HS-27A (cell line): ENCODE results near the gene LMBRD1.
"Not testable (repeated sequence)": the region's sequence is repeated elsewhere in the genome, so short reads cannot be mapped to it uniquely, and the experiment has no call there.

ENCODE experiments used
- DNase-seq: peaks from one replicate; pipeline ENCODE4 v3.0.0-alpha.2; 2012; ENCODE audit warnings: low read depth, missing footprints

LMBRD1 gene

DNA sequence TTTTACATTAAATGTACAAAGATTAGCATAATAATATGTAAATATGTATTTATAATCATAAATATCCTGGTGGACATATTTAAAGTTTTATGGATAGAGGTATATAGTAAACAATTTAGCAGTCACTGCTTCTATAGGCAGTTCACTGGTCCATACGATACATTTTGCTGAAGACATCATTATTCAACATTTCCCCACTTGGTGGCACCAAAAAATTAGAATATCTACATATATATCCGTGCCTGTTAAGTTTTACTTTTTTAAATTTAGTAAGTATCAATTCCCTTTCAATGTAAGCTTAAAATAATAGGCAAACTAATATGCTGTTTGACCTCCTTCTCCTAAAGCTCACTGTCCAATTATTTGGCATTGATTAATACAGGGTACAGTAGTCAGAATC, 64.2 kb downstream of the LMBRD1 start:
- DNase-seq: no peak

DNA sequence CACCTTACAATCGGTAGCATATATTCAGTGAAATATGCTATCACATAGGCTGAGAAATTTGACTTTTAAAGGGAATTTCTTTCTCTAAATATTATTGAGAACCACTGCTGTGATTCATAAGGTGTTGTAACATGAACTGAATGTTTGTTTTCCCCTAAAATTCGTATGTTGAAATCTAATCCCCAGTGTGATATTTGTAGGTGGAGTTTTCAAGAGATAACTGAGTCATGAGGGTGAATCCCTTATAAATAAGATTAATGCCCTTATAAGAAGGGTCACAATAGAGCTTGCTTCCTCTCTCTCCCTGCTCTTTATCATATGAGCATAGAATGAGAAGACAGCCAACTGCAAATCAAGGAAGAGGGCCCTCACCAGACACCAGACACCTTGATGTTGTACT, 64.8 kb downstream of the LMBRD1 start:
- no peak for DNase-seq

DNA sequence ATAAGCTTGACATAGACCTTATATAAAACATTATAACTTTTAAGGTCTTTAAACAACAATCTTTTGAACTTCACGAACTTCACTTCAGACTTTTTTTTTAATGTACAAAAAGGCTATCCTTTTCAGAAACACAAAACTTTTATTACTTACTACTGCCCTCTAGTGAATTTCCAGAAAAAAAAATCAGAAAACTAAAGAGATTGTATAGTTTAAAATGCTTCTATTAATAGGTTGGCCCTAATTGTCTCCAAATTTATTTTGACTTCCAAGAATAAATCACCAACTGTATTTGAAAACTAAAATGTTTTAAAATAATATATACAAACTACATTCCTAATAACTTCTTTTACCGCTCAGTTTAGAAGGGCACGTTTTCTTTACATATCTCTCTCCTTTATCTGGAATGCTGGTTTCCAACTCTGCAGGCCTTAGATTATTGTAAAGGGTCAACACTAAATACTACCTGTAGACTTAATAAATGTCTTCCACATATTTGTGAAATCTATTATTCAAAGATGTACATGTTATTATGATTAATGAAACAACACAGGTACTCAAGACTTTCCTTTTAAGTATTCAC, 66.8 kb downstream of the LMBRD1 start:
- no peak for DNase-seq

DNA sequence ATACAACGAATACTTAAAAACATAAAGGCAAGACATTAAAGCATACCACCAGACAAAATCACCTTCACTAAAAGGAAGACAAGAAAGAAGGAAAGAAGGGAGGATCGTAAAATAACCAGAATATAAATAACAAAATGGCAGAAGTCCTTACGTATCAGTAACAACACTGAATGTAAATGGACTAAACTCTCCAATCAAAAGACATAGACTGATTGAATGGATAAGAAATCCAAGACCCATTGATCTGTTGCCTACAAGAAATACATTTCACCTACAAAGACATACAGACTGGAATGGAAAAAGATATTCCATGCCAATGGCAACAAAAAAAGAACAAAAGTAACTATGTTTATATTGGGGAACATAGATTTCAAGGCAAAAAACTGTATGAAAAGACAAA, 74.1 kb downstream of the LMBRD1 start:
- DNase-seq: no peak

DNA sequence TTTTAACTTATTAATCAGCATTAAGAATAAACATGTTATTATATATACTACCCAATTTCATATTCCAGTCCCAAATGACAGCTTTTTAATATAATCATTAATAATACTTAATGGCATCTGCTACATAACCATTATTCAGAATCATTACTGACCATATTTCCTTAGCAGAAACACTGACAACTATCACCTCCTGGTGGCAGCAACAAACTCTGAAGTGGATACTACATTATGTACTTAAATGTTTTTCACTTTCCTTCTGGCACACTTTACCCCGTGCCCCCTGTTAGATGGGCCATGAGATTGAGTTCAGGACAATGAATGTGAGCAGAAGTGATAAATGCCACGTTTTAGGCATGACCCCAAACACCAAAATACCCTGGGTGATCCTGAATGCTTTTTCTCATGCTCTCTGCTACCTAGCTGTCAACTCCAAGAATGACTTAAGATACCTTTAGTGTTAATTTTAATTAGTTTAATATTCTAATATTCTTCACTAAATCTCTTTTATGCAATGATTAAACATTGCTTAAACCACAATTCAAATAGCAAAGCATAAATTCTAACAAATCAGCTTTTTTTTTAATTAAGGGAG, 77.1 kb downstream of the LMBRD1 start:
- no peak for DNase-seq

DNA sequence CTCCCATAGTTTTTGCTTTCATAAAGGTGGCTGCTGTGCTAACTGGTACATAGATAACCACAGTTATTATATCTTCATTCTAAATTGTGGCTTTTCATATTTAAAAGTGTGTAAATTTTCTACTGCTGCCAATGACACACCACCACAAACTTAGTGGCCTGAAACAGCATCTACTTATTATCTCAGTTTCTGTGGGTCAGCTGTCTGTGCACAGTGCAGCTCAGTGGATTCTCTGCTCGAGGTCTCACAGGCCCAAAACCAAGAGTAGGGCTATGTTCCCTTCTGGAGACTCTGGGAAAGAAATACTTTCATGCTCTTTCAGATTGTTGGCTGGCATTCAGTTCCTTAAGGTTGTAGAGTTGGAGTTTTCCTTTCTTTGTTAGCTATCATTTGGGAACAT, 90.1 kb downstream of the LMBRD1 start:
- no peak for DNase-seq

DNA sequence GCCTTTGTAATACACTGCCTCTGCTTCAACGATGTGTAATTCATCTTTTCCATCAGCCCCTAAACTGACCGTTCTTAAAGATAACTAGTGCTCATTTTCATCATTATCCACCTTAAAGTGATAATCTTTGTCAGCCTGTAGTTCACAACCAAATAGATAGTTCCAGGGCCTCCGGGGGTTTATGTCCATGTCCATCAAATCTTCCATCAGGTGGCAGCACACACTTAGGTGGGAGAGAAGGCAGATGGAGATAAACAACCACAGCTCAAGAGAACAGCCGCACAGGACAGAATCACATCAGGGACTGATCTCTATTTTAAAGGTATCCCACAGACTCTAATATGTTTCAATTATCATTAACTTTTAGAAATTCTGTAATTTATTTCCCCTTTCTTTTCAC, 90.9 kb downstream of the LMBRD1 start:
- DNase-seq: no peak

DNA sequence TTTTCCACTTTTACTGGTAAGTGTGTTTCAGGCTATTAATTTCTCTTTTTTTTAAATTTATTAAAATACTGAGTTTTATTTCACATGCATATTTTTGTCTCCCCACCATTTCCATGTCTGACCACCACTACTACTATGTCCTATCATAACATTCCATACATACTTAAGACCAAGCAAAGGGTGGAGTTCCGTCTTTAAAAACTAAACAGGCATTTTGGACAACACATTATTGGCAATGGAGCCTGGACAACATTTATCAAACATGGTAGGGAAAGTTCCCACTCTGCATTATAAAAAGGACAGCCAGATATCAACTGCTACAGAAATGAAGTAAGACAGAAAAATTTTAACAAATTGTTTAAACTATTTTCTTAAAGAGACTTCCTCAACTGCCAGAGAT, 91.9 kb downstream of the LMBRD1 start:
- peak; percentile 43 for DNase-seq

DNA sequence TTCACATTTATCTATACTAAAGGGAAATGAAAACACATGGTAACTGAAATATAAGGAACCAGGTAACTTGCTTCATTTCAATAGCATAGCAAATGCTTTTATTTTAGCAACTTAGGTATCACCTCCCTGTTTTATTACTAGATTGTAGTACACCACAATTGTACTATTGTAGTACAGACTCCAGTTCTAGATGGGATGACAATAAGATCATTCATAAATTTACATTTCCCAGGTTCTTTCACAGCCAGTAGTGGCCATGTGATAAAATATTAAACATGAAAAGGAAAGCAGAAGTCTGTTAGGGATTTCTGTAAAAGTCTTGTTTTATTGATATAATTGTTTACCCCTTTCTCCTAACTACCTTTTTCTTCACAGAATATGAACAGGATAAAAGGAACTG, 97.2 kb downstream of the LMBRD1 start:
- no peak for DNase-seq

DNA sequence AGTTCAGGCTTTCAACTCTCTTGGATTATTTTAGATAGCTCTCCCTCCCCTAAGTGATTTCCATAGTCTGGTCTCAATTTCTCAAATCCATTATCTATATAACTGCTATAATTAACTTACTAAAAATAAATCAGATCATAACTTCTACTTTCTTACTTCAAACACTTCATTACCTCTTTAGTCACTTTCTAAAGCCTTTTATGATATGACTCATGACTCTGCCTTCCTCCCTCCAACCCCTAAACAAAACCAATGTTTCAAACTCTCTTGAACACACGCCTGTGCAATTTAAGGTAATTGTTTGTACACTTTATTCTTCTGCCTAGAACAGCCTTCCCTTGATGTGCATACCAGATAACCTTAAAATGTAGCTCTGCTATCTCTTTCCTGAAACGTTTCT, 100.5 kb downstream of the LMBRD1 start:
- no peak for DNase-seq

DNA sequence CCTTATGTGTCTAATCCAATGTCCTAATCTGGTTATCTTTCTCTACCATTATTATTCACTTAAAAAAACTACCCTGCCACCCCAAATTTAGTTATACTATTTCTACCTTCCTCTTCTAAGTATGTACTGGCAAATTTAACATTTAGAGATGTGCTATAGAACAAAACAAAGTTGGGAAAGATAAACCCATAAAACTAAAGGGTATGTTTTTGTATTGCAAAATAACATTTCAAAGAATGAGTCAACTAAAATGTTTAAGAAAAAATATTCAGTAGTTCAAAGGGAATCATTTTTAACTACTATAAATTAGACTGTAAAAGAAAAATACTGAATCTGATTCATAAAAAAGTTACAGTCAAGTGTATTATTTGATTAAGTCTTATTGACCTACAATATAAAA, 103.0 kb downstream of the LMBRD1 start:
- no peak for DNase-seq

DNA sequence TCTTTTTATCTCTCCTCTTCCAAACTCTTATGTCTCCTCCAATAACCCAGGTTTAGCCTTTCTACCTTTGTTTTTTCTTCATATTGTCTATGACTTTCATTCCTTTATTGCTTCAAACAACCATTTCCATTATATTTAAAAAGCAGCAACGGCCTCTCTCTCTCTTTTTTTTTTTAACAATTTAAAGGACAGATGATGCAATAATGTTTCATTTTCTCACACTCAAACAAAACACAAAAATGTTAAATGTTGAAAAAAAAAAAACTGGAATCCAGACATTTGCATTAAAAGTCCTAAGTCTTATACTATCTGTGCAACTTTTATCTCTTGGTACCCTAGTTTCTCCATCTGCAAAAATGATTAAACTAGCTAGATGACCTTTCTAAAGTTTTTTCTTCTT, 105.8 kb downstream of the LMBRD1 start:
- DNase-seq: no peak

DNA sequence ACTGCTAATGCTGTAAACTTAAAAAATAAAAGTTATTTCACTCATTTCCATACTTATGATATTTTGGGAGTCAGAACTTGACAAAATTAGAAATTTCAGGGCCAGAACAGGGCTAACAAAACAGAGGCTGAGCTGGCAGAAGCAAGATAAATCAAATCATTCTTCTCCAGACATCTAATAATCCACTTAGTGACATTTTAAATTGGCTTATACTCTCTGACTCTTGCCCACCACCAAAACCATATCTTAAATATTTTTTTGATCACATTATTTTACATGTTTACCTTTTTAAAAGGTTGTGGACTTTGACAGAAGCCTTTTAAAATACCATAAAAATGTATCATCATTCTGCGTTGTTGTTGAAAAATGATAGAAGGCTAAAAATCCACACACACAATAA, 116.5 kb downstream of the LMBRD1 start:
- DNase-seq: no peak

DNA sequence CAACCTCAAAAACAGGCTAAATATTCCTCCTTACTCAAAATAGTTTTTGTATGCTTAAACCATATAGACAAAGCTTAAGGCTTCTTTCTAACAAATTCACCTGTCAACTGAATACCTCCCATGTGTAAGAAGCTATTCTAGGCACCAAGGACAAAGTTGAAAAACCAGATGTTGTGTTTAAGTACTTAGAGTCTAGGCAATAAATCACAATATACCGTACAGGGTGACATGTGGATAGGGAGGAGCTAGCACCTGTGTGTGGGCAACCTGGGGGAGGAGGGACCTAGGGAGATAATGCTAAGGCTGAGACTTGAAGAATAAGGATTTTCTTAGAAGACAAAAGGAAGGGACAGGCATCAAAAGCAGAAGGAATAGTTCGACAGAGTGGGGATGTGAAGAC, 123.5 kb downstream of the LMBRD1 start:
- DNase-seq: no peak

DNA sequence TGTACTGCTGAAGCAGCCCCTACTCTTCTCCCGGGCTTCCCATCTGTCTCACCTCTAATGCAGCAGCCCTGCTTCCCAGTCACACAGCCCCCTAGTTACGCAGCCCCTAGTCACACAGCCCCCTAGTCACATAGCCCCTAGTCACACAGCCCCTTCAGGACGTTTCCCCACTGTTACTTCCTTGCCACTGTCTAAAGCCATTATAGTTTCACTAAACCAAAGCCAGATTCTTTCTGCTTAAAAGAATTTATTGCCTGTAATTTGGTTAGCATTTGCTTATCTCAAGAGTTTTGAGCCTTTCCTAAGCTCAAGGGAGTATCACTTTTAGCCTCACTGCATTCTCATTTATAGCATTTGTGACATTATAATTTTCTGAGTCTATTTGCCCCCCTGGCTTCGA, 127.9 kb downstream of the LMBRD1 start:
- DNase-seq: no peak

DNA sequence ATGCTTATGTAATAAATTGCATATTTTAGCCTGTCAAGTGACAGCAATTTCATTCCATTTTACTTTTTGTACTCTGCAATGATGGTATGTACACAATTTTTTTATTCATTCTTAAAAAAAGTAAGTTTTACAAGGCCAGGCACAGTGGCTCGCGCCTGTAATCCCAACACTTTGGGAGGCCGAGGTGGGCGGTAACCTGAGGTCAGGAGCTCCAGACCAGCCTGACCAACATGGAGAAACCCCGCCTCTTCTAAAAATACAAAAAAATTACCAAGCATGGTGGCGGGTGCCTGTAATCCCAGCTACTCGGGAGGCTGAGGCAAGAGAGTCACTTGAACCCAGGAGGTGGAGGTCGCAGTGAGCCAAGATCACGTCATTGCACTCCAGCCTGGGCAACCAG, 130.0 kb downstream of the LMBRD1 start:
- DNase-seq: not testable (repeated sequence)

DNA sequence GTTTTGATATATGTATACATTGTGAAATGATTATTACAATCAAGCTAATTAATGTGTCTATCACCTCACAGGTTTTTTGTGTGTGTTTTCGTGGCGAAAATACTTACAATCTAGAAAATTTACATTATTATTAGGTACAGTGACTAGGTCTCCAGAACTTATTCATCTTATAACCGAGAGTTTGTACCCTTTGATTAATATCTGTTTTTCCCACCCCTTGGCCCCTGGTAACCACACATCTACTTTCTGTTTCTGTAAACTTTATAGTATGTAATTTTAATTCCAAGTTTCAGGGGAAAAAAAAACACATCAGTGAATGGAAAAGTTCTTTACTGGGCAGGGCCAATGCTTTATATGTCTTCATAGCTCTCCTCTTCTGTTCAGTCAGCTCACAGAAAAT, 131.4 kb downstream of the LMBRD1 start:
- no peak for DNase-seq

DNA sequence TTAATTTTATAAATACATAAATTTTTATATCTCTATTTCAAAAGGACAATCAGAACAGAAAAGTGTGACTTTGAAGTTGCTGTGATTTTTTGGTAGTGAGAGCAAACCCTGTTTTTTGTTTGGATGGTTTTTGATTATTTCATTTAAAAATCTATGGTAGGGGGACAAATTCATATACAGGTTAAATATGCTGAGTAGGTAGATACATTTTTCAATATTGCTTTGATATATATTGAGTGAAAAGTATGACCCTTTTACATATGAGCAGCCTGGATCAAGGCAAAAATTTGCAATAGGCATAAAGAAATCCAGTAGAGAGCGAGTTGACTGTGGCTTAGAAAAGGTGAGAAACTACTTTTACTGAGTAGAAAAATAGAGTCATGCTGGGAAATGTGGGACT, 132.3 kb downstream of the LMBRD1 start:
- no peak for DNase-seq

DNA sequence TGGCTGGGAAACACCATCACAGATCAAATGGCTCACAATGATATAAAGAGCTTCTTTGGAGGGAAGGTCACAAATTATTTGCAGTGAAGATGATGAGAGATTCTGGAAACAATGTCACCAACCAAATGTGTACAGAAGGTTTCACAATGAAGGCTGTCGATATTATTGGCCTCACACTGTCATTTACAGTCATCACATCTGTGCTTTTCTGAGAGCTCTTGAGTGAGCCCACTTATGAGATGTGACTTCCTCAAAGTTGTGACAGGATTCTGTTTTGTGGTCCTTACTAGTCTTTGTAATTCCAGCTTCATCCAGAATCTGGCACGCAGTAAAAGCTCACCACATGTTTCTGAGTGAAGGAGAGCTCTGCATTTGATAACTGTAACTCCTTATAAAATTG, 133.6 kb downstream of the LMBRD1 start:
- DNase-seq: no peak

DNA sequence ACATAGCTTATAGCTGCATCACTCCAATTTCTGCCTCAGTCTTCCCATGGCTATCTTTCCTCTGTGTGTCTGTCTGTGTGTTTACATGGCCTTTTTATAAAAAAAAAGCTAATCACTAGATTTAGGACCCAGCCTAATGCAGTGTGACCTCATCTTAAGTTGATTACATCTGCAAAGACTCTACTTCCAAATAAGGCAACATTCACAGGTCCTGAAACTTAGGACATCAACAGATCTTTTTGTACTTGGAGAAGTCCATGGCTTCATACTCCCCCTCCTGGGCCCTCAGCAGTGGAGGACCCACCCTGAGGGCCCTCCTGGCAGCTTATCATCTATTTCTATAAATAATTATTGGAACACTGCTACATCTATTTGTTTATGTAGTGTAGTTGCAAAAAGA, 146.1 kb downstream of the LMBRD1 start:
- no peak for DNase-seq

DNA sequence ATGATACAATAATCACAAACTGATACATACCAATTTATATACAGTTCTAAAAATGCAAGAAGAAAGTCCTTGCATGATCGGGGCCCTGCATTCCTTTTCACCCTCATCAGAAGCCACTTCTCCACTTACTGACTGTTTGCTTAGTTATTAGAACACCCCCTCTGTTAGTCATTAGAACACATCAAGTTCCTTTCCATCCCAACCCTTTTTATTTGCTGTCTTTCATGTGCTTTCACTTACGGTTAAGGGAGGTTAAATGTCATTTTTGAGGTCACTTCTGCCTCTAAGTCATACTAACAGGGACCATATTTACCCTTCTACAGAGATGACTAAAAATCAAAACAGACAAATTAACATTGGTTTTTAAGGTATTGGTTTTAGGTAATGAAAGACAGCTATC, 149.1 kb downstream of the LMBRD1 start:
- no peak for DNase-seq

DNA sequence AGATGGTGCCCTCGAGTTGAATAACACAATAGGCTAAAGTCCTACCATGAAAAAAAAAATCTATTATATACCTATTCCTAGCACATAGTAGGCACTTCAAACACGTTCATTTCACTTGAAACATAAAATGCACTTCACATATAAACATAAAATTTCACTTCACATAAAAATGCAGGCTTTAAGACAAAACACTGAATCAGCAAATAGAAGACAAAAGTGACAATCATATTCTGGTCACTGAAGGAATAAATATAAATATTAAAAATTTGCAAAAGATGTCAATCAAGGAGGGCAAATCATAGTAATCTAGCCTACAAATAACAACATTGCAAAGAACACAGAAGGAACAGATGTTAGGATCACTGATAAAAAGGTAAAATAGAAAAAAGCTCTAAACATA, 153.1 kb downstream of the LMBRD1 start:
- DNase-seq: no peak

DNA sequence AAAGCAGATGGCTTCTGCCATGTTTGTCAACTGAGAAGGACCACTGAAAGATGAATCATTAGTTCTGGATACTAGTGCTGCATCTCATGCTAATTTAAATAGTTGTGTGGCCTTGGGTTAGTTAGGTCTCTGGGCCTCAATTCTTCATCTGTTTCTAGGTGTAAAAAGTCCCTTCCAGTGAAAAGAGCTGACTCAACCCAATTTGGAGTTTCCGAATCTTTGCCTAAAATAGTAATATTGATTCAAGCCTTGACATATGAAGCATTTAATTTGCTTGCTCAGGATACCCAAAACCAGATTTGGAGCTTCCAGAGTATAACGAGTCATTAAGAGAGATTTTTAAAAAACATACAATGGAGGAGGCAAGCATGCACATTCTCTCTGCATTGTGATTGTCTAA, 163.9 kb downstream of the LMBRD1 start:
- DNase-seq: no peak

DNA sequence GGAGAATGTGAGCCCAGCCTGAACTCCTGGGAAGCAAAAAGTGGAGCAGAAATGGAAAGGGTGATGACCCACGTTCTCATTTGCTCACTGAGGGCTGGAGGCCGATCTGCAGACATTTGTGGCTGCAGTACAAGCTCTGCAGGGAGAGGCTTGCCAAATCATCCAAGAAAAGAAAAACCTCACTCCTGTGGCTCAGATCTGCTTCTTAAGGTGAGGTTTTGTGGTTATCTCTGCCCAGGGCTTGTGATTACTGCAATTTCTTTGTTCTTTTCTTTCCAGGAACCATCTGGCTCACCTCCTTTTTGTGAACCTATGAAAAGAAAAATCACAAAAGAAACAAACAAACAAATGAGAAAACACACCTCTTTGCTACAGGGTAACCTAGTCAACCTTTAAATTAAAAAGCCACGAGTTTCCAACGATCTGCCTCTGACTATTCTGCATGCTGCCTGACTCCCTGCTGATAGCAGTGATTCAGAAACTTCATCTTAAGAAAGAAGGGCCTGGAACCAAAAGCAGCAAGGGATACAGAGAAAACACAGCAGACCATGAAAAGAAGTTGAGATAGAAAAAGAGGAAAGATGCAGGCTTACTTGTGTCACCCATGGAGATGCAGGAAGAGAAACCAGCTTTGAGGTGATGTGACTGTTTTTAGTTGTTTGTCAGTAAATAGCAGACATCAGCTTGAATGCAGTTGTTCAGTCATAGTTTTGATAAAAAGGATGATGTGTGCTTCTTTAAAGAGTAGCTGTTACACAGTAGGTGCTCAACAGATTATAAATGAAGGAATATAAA, 165.1 kb downstream of the LMBRD1 start:
- DNase-seq: no peak
